ENCODE data around the gene KRTAP9-3.
"Not testable (repeated sequence)": the region's sequence is repeated elsewhere in the genome, so short reads cannot be mapped to it uniquely, and the experiment has no call there.

KRTAP9-3 gene

GRCh38 chr17:41232399-41233105 is at the start of gene KRTAP9-3:
Gene KRTAP9-3 (plus strand): TSS chr17:41232449. CDS start chr17:41232502, 53 bp downstream.
- not testable (repeated sequence) for DNase-seq

DNA sequence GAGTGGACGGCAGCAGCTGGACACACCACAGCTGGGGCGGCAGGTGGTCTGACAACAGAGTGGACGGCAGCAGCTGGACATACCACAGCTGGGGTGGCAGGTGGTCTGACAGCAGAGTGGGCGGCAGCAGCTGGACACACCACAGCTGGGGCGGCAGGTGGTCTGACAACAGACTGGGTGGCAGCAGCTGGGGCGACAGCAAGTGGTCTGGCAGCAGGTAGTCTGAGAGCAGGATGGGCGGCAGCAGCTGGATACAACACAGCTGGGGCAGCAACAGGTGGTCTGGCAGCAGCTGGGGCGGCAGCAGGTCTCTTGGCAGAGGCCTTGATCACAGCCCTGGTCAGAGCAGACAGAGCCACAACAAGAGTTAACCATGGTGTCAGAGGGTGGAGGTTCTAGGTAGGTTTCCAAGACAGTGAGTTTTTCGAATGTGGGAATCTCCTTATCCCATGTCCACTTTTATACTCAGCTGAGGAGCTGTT is 47.7 kb upstream of the KRTAP9-3 start, which contains the start of gene KRTAP4-1:
Gene KRTAP4-1, minus strand, starts transcription at position 432 of the 482 bp plus-strand sequence. Its CDS starts 57 bp downstream, at position 375.
- DNase-seq = no peak

DNA sequence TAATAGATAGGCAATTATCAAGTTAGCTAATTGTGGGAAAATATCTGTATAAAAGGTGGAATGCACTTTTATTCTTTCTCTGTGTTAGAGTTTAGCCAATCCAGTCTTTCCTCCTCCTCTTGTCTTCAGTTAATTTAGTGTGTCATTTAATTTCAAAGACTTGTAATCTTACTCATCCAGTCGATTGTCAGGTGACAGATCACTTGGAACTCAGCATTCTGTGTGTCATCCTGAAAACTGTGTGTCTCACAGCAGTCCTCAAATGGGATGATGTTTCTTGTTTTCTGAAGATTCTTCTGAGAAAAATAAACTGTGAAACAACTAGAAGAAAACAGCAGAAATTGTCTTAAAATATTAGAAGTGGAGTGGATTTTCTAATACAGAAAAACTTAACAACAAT is 47.2 kb upstream of the KRTAP9-3 start:
- DNase-seq = no peak

GRCh38 chr17:41186872-41187271 is 45.4 kb upstream of the KRTAP9-3 start:
- DNase-seq = no peak

GRCh38 chr17:41189837-41190318 is 42.4 kb upstream of the KRTAP9-3 start, which contains the start of gene KRTAP9-1:
Gene KRTAP9-1 (plus strand): TSS chr17:41189887. CDS start chr17:41189887, 0 bp downstream.
- not testable (repeated sequence) for DNase-seq

GRCh38 chr17:41190328-41190727 is 41.9 kb upstream of the KRTAP9-3 start:
- no peak for DNase-seq

GRCh38 chr17:41196068-41196467 is 36.2 kb upstream of the KRTAP9-3 start:
- no peak for DNase-seq

DNA sequence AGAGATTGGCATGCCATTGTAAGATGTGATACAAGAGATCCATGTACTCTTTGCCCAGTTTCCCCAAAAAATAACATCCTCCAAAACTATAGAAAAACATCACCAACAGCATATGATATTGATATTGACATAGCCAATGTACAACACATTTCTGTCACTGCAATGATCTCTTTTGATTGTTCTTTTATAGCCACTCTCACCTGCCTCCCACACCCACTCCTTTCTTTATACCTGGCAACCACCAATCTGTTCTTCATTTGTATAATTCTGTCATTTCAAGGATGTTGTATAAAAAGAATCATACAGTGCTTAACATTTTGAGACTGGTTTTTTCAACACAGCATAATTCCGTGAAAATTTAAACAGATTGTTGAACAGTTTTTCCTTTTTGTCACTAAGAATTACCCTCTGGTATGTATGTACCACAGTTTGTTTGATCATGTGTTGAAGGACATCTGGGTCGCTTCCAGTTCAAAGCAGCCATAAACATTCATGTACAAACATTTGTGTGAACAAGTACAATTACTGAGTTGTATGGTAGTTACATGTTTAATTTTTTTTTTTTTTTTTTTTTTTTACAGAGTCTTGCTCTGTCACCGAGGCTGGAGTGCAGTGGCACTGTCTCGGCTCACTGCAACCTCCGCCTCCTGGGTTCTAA is 32.7 kb upstream of the KRTAP9-3 start:
- DNase-seq = no peak

- no peak for DNase-seq
These were observed 20.3 kb upstream of the KRTAP9-3 start for GRCh38 chr17:41211845-41212466.

- DNase-seq = no peak
These were observed 19.6 kb upstream of the KRTAP9-3 start for GRCh38 chr17:41212524-41213169.

DNA sequence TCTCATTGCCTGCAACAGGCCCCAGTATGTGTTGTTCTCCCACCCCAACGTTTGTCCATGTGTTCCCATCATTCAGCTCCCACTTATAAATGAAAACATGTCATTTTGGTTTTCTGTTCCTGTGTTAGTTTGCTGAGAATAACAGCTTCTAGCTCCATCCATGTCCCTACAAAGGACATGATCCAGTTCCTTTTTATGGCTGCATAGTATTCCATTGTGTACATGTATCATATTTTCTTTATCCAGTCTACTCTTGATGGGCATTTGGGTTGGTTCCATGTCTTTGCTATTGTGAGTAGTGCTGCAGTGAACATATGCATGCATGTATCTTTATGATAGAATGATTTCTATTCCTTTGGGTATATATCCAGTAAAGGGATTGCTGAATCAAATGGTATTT is 16.6 kb upstream of the KRTAP9-3 start:
- no peak for DNase-seq

DNA sequence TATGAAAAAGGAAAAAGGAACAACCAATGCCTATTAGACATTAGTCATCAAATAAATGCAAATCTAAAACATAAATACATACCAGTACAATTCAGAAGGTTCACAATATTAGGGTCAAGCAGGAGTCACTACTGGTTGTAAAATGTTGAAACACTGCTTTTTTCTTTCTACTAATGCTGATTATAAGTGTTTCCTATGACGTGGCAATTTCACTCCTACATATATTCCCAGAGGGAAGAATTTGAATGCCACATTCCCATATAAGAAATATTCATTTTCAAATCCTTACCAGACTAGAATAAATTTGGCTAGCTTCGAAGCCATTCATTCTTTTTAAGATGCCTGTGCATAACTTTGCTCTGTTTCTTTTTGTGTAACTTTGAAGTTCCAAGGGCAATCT is 8.4 kb upstream of the KRTAP9-3 start:
- DNase-seq = no peak

- no peak for DNase-seq
These were observed 6.2 kb upstream of the KRTAP9-3 start for GRCh38 chr17:41226051-41226450.

- not testable (repeated sequence) for DNase-seq
These were observed 5.6 kb upstream of the KRTAP9-3 start, which contains the start of gene KRTAP9-2 for GRCh38 chr17:41226598-41227095. Gene KRTAP9-2 (plus strand): TSS chr17:41226648. CDS start chr17:41226655, 7 bp downstream.

GRCh38 chr17:41230094-41230493 is 2.2 kb upstream of the KRTAP9-3 start:
- DNase-seq = no peak

- no peak for DNase-seq
These were observed 518 bp upstream of the KRTAP9-3 start for GRCh38 chr17:41231731-41232130.

DNA sequence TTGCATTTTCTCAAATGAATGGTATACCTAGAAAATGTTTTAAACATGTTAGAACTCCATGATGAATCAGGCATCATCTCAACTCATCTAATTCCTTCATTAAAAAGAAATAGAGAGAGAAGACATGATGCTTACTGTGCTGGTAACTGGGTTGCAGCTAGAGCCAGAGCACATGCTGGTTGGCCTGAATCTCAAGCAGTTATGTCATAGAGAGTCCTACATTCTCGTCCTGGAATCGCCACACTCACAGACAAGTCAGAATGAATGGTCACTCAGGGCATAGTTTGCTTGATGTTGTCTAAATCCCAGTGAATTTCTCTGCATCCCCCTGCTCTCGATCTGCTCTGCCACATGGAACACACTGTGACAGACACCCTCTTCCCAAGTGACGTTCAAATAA is 4.9 kb downstream of the KRTAP9-3 start:
- not testable (repeated sequence) for DNase-seq

GRCh38 chr17:41237949-41238437 is 5.7 kb downstream of the KRTAP9-3 start, which contains the start of gene KRTAP9-8:
Gene KRTAP9-8 (plus strand): TSS chr17:41237999. CDS start chr17:41238052, 53 bp downstream.
- DNase-seq = not testable (repeated sequence)

- DNase-seq = not testable (repeated sequence)
These were observed 14.9 kb downstream of the KRTAP9-3 start for GRCh38 chr17:41246995-41247787.

DNA sequence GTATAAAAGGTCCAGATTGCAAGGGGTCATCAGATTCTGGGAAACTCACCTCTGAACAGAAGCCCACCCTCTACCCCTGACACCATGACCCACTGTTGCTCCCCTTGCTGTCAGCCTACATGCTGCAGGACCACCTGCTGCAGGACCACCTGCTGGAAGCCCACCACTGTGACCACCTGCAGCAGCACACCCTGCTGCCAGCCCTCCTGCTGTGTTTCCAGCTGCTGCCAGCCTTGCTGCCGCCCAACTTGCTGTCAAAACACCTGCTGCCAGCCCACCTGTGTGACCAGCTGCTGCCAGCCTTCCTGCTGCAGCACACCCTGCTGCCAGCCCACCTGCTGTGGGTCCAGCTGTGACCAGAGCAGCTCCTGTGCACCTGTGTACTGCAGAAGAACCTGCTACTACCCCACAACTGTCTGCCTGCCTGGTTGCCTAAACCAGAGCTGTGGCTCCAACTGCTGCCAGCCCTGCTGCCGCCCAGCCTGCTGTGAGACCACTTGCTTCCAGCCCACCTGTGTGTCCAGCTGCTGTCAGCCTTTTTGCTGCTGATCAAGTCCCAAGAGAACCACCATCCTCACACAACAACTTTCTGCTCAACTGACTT is 17.5 kb downstream of the KRTAP9-3 start, which contains the start of gene KRTAP9-4:
Gene KRTAP9-4, plus strand, starts transcription at position 51 of the 604 bp plus-strand sequence. Its CDS starts 34 bp downstream, at position 85.
- not testable (repeated sequence) for DNase-seq

- no peak for DNase-seq
These were observed 19.0 kb downstream of the KRTAP9-3 start for GRCh38 chr17:41251261-41251660.
